T-helper 1 cell treated with Interleukin-12 subunit alpha and Interleukin-12 subunit beta and Interleukin-4 antibody, amounts not matched to agents 30 ng/mL and 1 ng/mL, for 36 hours (primary cell): Measurements from ENCODE around the gene SYNDIG1. TPM values are rescaled to one million over a fixed set of nuclear protein-coding genes. Genes with fewer than 3 reads are reported as not detected.

Experiments used
- intact Hi-C: fragments of 100-400 bp; cut with micrococcal nuclease; formaldehyde crosslinking; loops from one replicate; pipeline ENCODE4 v1.15.1; 2024
- total RNA-seq: library from RNA; stranded (reverse); gene quantifications from 2 replicates; pipeline ENCODE4 v1.2.3, GENCODE V29; 2022

The SYNDIG1 gene
- total RNA-seq, 1 donor from 2014 or later: not detected

- intact Hi-C loops: no loop called here
Measured at GRCh38 chr20:24690408-24690807, 221.0 kb downstream of the SYNDIG1 start.

GRCh38 chr20:24691901-24692351, 222.5 kb downstream of the SYNDIG1 start:
- intact Hi-C loops: no loop called here

- intact Hi-C loops: no loop called here
Measured at GRCh38 chr20:24692446-24693200, 223.2 kb downstream of the SYNDIG1 start.

- intact Hi-C loops: no loop called here
Measured at GRCh38 chr20:24693466-24694156, 224.2 kb downstream of the SYNDIG1 start.

- intact Hi-C loops: no loop called here
Measured at GRCh38 chr20:24694157-24694726, 224.8 kb downstream of the SYNDIG1 start.

GRCh38 chr20:24694727-24695528, 225.5 kb downstream of the SYNDIG1 start:
- intact Hi-C loops: no loop called here

- intact Hi-C loops: no loop called here
Measured at GRCh38 chr20:24695529-24696225, 226.2 kb downstream of the SYNDIG1 start.

- intact Hi-C loops: no loop called here
Measured at GRCh38 chr20:24696396-24696795, 227.0 kb downstream of the SYNDIG1 start.

- intact Hi-C loops: no loop called here
Measured at GRCh38 chr20:24697411-24697810, 228.0 kb downstream of the SYNDIG1 start.

GRCh38 chr20:24698189-24698588, 228.8 kb downstream of the SYNDIG1 start:
- intact Hi-C loops: no loop called here

GRCh38 chr20:24698706-24699206, 229.3 kb downstream of the SYNDIG1 start:
- intact Hi-C loops: no loop called here

GRCh38 chr20:24699321-24700165, 230.1 kb downstream of the SYNDIG1 start:
- intact Hi-C loops: no loop called here

GRCh38 chr20:24700166-24700860, 230.9 kb downstream of the SYNDIG1 start:
- intact Hi-C loops: no loop called here

- intact Hi-C loops: no loop called here
Measured at GRCh38 chr20:24701027-24701426, 231.6 kb downstream of the SYNDIG1 start.

- intact Hi-C loops: no loop called here
Measured at GRCh38 chr20:24701668-24702067, 232.2 kb downstream of the SYNDIG1 start.

GRCh38 chr20:24702501-24703283, 233.3 kb downstream of the SYNDIG1 start:
- intact Hi-C loops: no loop called here

GRCh38 chr20:24703284-24703610, 233.8 kb downstream of the SYNDIG1 start:
- intact Hi-C loops: no loop called here

- intact Hi-C loops: no loop called here
Measured at GRCh38 chr20:24704899-24705298, 235.5 kb downstream of the SYNDIG1 start.

GRCh38 chr20:24705486-24705885, 236.1 kb downstream of the SYNDIG1 start:
- intact Hi-C loops: no loop called here
